ENCODE results near the gene PHF13. TPM values are rescaled to one million over a fixed set of nuclear protein-coding genes. Genes with fewer than 3 reads are reported as not detected.

PHF13 gene
- total RNA-seq, 1 experiment from 2014 or later, result 55.8 TPM

- Histone ChIP-seq H3K9ac (ENCODE audit: extremely low read depth, insufficient read length, low read length) (no peak overlapping the region), H2BK15ac (ENCODE audit: low read depth, low read length) (no peak overlapping the region), H2BK20ac (ENCODE audit: low read depth, low read length, poor library complexity, severe bottlenecking) (no peak overlapping the region), H3K9me3 (ENCODE audit: control insufficient read depth, low read depth, low read length) (no peaks in the 10 kb centered on the region), H4K8ac (replicated peaks; ENCODE audit: insufficient read length, low read depth, low read length) (no peak overlapping the region), H3K27ac (ENCODE audit: insufficient read length, low read depth, low read length) (no peak overlapping the region), H2BK120ac (ENCODE audit: low read depth, low read length, poor library complexity, severe bottlenecking) (no peak overlapping the region), H4K5ac (ENCODE audit: insufficient read length, low read depth, low read length) (no peak overlapping the region), H3K23ac (ENCODE audit: insufficient read length, low read depth, low read length) (no peak overlapping the region), H2AFZ (ENCODE audit: low read length) (no peak overlapping the region), H2AK5ac (ENCODE audit: insufficient read length, low read length) (no peak overlapping the region), H2BK12ac (ENCODE audit: insufficient read length, low read depth, low read length) (no peak overlapping the region), H4K91ac (ENCODE audit: insufficient read length, low read depth, low read length) (no peak overlapping the region), H3K4me1 (ENCODE audit: insufficient read depth, low read length) (no peaks in the 10 kb centered on the region), H3K56ac (ENCODE audit: insufficient read length, low read depth, low read length) (no peak overlapping the region), H2BK5ac (ENCODE audit: insufficient read length, low read length) (no peak overlapping the region), H3K23me2 (ENCODE audit: insufficient read length, low read depth, low read length, poor library complexity, severe bottlenecking) (no peaks in the 10 kb centered on the region), H4K20me1 (ENCODE audit: control insufficient read depth, insufficient read depth, insufficient read length) (no peaks in the 10 kb centered on the region), H3K27me3 (ENCODE audit: insufficient read depth, low read length) (no peaks in the 10 kb centered on the region), H3K4me2 (ENCODE audit: insufficient read depth, insufficient read length, low read length) (no peak overlapping the region), H3K18ac (ENCODE audit: insufficient read length, low read depth, low read length) (no peak overlapping the region), H3K79me2 (ENCODE audit: insufficient read depth, low read length) (no peaks in the 10 kb centered on the region), H3K79me1 (ENCODE audit: insufficient read depth, low read depth, low read length, poor library complexity, severe bottlenecking) (no peaks in the 10 kb centered on the region), H3K4ac (ENCODE audit: low read depth, low read length) (no peak overlapping the region), H3K14ac (ENCODE audit: insufficient read depth, low read length) (no peak overlapping the region), H3T11ph (ENCODE audit: low read length) (no peak overlapping the region)
- DNase-seq, result no peak
- Mint-ChIP-seq H3K27ac (peak overlapping the region in 2 of 3 experiments; percentile 16 to 60; a peak in 4 of 7 replicates), H3K4me3 (no peak overlapping the region), H3K4me1 (no peaks in the 10 kb centered on the region), H3K36me3 (ENCODE audit: insufficient read depth in 1 of 3, low read depth in 3 of 3) (peaks cover 26 to 52% (median 48%) of the 10 kb centered on the region in 3 experiments; a peak in 6 of 7 replicates), H3K27me3 (ENCODE audit: low read depth) (no peaks in the 10 kb centered on the region), H3K9me3 (no peaks in the 10 kb centered on the region)
- no CpG with 5 or more reads among the region's 23 CpGs for WGBS (ENCODE audit: extremely low coverage, insufficient read length, low lambda C conversion rate)
- TF ChIP-seq, protein P1, sequence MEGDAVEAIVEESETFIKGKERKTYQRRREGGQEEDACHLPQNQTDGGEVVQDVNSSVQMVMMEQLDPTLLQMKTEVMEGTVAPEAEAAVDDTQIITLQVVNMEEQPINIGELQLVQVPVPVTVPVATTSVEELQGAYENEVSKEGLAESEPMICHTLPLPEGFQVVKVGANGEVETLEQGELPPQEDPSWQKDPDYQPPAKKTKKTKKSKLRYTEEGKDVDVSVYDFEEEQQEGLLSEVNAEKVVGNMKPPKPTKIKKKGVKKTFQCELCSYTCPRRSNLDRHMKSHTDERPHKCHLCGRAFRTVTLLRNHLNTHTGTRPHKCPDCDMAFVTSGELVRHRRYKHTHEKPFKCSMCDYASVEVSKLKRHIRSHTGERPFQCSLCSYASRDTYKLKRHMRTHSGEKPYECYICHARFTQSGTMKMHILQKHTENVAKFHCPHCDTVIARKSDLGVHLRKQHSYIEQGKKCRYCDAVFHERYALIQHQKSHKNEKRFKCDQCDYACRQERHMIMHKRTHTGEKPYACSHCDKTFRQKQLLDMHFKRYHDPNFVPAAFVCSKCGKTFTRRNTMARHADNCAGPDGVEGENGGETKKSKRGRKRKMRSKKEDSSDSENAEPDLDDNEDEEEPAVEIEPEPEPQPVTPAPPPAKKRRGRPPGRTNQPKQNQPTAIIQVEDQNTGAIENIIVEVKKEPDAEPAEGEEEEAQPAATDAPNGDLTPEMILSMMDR (conservative IDR thresholded peaks at IDR 0.05), result no peak
These were observed 40.1 kb downstream of the PHF13 start for GRCh38 chr1:6653436-6654290.
